GM18861 (cell line): ENCODE results near the gene GUCY1A1.
A peak's percentile ranks its signal among the peaks of the same experiment; 100 is the strongest.

ENCODE experiments used
- ATAC-seq: cut with Tn5 transposase; IDR thresholded peaks from one replicate; pipeline ENCODE4 v1.9.1; 2021; ENCODE audit not compliant: unreplicated experiment

The GUCY1A1 gene

GRCh38 chr4:155734065-155734464 lies 67.4 kb downstream of the GUCY1A1 start:
- no peak for ATAC-seq

- no peak for ATAC-seq
These were observed 68.3 kb downstream of the GUCY1A1 start for GRCh38 chr4:155734951-155735350.

DNA sequence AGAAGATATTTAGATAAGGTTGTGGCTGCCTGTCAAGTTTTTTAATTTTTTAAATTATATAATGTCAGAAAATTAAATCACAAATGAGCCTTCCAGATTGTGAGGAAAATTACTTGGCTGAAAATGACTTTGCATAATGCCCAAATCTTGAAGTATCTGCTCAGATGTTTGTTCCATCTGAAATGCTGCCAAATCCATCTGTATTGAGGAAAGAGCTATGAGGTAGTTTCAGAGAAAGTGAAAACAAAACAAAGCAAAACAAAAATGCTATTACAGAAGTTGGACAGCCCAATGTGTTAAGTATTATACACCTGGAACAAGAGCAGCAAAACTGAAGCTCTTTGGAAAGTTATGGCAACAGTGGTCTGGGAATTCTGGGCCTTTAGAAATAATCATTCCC lies 68.8 kb downstream of the GUCY1A1 start:
- no peak for ATAC-seq

DNA sequence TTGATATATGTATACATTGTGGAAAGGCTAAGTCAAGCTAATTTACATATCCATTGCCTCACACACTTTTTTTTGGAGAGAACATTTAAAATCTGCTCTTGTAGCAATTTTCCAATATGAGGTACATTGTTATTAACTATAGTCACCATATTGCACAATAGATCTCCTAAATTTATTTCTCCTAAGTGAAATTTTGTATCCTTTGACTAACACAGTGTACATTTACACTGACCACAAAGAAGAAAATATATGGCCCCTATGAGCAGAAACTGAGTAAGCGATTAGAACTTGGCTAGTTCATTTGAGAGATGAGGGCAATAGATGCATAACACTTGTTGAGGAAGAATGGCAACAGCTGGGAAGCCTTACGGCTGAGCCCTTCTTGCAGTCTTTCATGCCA lies 71.9 kb downstream of the GUCY1A1 start:
- no peak for ATAC-seq

- no peak for ATAC-seq
These were observed 74.9 kb downstream of the GUCY1A1 start for GRCh38 chr4:155741546-155741945.

DNA sequence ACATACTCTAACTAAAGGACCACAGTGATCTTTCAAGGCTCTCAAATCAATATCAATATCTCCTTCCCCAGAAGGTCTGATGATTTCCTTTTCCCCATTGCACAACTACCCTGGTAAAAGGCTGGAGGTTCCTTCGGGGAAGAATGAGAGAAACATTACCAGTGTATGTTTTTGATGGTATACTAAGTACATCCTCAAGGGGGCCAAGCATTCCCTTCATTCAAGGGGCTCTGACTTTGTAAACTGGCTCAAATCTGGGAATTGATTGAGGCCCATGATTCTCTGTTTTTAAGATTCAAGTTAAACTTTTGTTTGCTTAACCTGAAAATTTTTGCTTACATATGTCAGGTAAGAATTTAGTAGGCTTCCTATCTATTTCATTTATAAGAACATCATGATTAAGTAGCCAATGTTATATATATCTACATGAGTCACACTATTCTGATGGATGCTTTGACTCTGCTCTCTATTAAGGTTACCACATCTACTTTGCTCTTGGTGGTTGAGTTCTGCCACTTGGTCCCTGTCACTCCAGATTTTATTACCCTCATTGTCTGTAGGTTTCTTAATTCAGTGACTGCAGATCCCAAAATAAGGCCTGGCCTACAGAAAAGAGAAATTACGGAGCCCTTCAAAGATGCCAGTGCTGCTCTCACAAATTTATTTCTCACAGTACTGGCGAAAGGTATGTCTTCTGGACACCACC lies 75.8 kb downstream of the GUCY1A1 start:
- ATAC-seq = no peak

DNA sequence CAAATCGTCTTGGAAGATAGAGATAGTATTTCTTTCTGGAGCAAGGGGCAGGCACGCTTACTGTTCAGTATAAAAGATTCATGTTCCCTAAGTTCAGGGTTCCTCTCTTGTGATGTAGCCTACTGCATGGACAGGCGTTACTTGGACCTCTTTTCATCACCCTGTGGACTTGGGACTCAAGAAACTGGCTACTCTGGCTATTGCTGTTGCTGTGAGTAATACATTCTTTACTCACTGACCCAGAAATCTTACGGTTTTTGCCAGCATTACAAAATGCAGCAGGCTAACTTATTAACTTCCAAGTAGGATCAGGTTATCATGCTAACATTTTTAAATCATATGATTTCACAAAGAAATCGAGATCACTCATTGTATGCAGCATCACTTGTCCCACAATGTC lies 79.3 kb downstream of the GUCY1A1 start:
- ATAC-seq = no peak

DNA sequence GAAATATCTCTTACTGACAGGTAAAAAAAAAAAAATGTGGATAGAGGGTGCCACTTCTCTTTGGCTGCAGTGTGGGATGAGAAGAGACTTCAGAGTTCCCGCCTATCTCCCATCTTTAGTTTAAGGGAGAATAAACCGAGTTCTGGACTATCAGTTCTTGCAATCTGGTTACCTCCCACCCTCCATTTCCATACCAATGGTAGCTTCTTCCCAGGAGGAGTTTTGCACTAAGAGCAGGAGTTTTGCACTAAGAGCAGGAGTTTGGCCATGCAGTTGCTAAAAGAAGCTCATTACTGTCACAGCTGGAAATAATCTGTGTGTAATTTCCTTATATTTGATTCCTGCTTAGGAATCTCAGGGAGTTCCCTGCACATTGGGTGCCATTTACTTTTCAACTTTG lies 81.4 kb downstream of the GUCY1A1 start:
- ATAC-seq = no peak

DNA sequence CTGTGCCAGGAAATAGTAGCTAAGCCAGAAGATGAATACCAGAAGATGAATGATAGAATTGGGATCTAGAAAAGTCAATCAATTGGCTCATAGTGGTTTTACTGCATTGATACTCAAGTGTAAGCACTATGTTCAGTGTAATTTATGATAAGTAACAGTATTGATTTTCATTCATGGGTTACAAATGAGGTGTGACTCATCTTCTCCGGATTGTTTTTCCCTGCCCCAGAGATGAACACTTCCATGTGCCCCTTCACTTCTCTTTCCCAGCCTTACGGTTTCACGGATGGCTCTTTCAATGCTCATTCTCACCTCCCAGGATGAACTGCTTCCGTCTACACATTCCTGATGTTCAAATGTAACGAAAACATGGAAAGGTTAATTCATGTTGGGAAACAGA lies 82.4 kb downstream of the GUCY1A1 start:
- ATAC-seq = no peak

- no peak for ATAC-seq
These were observed 84.9 kb downstream of the GUCY1A1 start for GRCh38 chr4:155751569-155751968.

DNA sequence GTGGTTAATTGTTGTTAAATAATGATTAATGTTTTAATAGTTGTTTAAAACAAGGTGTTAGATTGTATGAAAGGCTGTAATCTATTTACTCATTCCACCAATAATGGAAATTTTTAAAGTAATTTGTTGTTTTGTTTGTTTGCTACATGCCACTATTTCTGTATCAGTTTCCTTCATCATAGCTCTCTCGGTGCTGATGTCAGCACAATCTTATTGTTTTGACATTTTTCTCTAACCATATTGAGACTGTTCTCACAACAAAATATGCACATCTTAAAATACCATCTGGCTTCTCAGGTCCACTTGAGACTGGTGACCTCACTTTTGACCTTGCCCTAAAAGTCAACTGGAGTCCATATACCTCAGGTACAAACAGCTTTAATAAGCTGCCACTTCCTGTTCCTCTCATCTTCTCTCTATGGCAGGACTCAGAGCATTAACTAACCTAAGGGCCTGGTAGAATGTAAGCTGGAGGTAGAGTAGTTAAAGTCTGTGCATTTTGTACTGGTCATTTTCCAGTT lies 91.2 kb downstream of the GUCY1A1 start:
- no peak for ATAC-seq

GRCh38 chr4:155758481-155759371 lies 92.1 kb downstream of the GUCY1A1 start, which contains the start of gene GUCY1B1:
GUCY1B1 (plus strand) TSS chr4:155759021; CDS start chr4:155759141, 120 bp downstream.
- peak; percentile 96 for ATAC-seq

- peak; percentile 23 for ATAC-seq
These were observed 93.0 kb downstream of the GUCY1A1 start for GRCh38 chr4:155759372-155760252.

DNA sequence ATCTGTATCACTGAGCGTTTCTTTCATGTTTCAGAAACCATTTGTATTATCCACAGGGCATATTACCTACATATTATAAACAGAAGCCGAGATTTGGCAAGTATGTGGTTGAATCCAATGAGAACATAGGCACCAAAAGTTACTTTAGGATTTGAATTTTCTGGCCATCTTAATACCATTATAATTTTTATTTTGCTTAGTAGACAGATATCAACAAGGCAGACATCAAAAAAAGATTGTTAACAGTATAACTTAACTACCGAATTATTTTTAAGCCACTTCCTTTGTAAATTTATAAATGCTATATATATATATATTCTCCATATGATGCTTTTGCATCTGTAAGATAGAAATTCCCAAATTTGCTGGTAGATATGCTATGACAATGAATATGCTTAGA lies 94.4 kb downstream of the GUCY1A1 start:
- no peak for ATAC-seq

GRCh38 chr4:155761916-155762315 lies 95.3 kb downstream of the GUCY1A1 start:
- no peak for ATAC-seq

- no peak for ATAC-seq
These were observed 95.7 kb downstream of the GUCY1A1 start for GRCh38 chr4:155762334-155762733.

GRCh38 chr4:155763551-155763950 lies 96.9 kb downstream of the GUCY1A1 start:
- no peak for ATAC-seq

GRCh38 chr4:155765149-155765548 lies 98.5 kb downstream of the GUCY1A1 start:
- no peak for ATAC-seq

- no peak for ATAC-seq
These were observed 100.0 kb downstream of the GUCY1A1 start for GRCh38 chr4:155766622-155767021.

DNA sequence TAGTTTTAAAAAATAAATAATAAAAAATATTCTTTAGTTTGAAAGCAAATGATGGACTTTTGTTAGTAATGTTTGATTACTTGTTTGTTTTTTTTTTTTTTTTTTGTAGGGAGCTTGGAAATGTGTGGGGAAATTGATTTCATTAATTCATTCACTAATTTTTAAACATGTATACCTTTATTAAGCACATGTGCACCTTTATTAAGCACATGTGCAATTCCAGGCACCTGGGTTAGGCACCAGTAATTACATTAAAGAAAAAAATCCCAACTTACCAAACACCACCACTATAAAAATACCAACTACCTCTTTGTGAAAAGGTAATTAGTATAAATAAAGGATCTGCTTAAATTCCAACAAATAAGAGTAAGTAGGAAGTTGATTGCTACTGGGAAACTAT lies 101.7 kb downstream of the GUCY1A1 start:
- ATAC-seq = no peak

DNA sequence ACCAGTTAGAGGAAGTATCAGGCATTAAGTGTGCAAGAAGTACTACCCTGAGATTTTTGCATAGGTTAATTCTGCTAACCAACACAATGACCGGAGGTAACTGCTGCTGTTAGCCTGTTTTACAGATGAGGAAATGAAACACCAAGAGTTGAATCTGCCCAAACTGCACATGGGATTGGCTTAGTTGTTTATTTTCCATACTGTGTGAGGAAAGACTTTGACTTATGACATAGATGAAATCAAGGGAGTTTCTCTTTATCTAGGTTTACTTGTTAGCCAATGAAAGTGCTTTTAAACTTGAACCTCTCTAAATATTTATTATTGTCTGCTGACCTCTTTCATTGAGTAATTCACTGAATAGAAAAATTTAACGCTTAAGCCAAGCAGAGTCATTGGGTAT lies 102.4 kb downstream of the GUCY1A1 start:
- peak; percentile 72 for ATAC-seq
